Coronary artery (tissue), 2 donors: ENCODE results near the gene IL10RA.
A peak's percentile ranks its signal among the peaks of the same experiment; 100 is the strongest.
"Not testable (repeated sequence)": the region's sequence is repeated elsewhere in the genome, so short reads cannot be mapped to it uniquely, and the experiment has no call there.

Experiments used
- DNase-seq: peaks from one replicate; pipeline ENCODE4 v3.0.0-alpha.2; 2017; ENCODE audit warnings: low spot score
- H3K27ac ChIP-seq, 2 donors: fragments of 200-600 bp; sonication (generic); one replicate each; pipeline ENCODE4 v1.5.1; 2016 to 2019
- H3K4me3 ChIP-seq: fragments of 200-600 bp; sonication (generic); 2 replicates; pipeline ENCODE4 v1.5.1; 2016; ENCODE audit warnings: mild to moderate bottlenecking, moderate library complexity
- CTCF ChIP-seq: fragments of 200-600 bp; sonication (generic); IDR thresholded peaks from one replicate; pipeline ENCODE4 v1.5.1; 2019; ENCODE audit warnings: antibody characterized with exemption

IL10RA gene

GRCh38 chr11:118003456-118003855, 17.3 kb downstream of the IL10RA start:
- Histone ChIP-seq H3K4me3 (no peak overlapping the region), H3K27ac (peak overlapping the region in 1 of 2 donors; percentile 74)
- no peak for TF ChIP-seq CTCF
- no peak for DNase-seq

GRCh38 chr11:118004543-118005223, 18.5 kb downstream of the IL10RA start:
- H3K27ac ChIP-seq = no peak overlapping the region
- H3K4me3 ChIP-seq = no peak overlapping the region
- no peak for DNase-seq
- no peak for TF ChIP-seq CTCF

GRCh38 chr11:118005224-118006152, 19.3 kb downstream of the IL10RA start:
- peak overlapping the region in 1 of 2 donors; percentile 21 for H3K27ac ChIP-seq
- no peak overlapping the region for H3K4me3 ChIP-seq
- DNase-seq = no peak
- no peak for TF ChIP-seq CTCF

- Histone ChIP-seq H3K27ac (peak overlapping the region in 1 of 2 donors; percentile 21), H3K4me3 (no peak overlapping the region)
- TF ChIP-seq CTCF = no peak
- no peak for DNase-seq
These were observed 19.9 kb downstream of the IL10RA start for GRCh38 chr11:118006153-118006534.

- H3K4me3 ChIP-seq = no peak overlapping the region
- TF ChIP-seq CTCF = no peak
- DNase-seq = no peak
- H3K27ac ChIP-seq = peak overlapping the region in 1 of 2 donors; percentile 72
These were observed 20.8 kb downstream of the IL10RA start for GRCh38 chr11:118007040-118007439.

GRCh38 chr11:118007563-118008270, 21.5 kb downstream of the IL10RA start:
- not testable (repeated sequence) for DNase-seq, H3K4me3 ChIP-seq
- peak overlapping the region in 1 of 2 donors; percentile 72 for H3K27ac ChIP-seq

- DNase-seq = no peak
These were observed 22.2 kb downstream of the IL10RA start for GRCh38 chr11:118008271-118008911.

More at GRCh38 chr11:118008271-118008911, 22.2 kb downstream of the IL10RA start:
- no peak overlapping the region for H3K4me3 ChIP-seq
- TF ChIP-seq CTCF = no peak
- peak overlapping the region in 1 of 2 donors; percentile 56 for H3K27ac ChIP-seq
